ENCODE data around the gene TFCP2.

TFCP2 gene

GRCh38 chr12:51208016-51208660 lies 35.2 kb upstream of the TFCP2 start:
- Histone ChIP-seq H3K4me3 (ENCODE audit: low read length) (no peak overlapping the region), H2AFZ (ENCODE audit: low read depth, low read length) (no peak overlapping the region), H3K9me3 (ENCODE audit: low read length) (no peaks in the 10 kb centered on the region), H3K4me1 (ENCODE audit: insufficient read depth, low read length) (no peaks in the 10 kb centered on the region), H3K27me3 (ENCODE audit: insufficient read depth, low read length) (no peaks in the 10 kb centered on the region), H3K36me3 (ENCODE audit: insufficient read depth, low read length) (peaks cover 10% of the 10 kb centered on the region)

- H3K9me3 ChIP-seq (ENCODE audit: low read length): no peaks in the 10 kb centered on the region
- H3K27me3 ChIP-seq (ENCODE audit: insufficient read depth, low read length): no peaks in the 10 kb centered on the region
- no peak overlapping the region for H3K4me3 ChIP-seq (ENCODE audit: low read length)
- no peaks in the 10 kb centered on the region for H3K4me1 ChIP-seq (ENCODE audit: insufficient read depth, low read length)
- H2AFZ ChIP-seq (ENCODE audit: low read depth, low read length): no peak overlapping the region
- peaks cover 13% of the 10 kb centered on the region for H3K36me3 ChIP-seq (ENCODE audit: insufficient read depth, low read length)
These were observed 32.4 kb upstream of the TFCP2 start for GRCh38 chr12:51205350-51205749.

- H3K9me3 ChIP-seq (ENCODE audit: low read length): no peaks in the 10 kb centered on the region
- H3K27me3 ChIP-seq (ENCODE audit: insufficient read depth, low read length): no peaks in the 10 kb centered on the region
- H2AFZ ChIP-seq (ENCODE audit: low read depth, low read length): no peak overlapping the region
- H3K4me3 ChIP-seq (ENCODE audit: low read length): no peak overlapping the region
- peaks cover 5% of the 10 kb centered on the region for H3K4me1 ChIP-seq (ENCODE audit: insufficient read depth, low read length)
- H3K36me3 ChIP-seq (ENCODE audit: insufficient read depth, low read length): peaks cover 11% of the 10 kb centered on the region
These were observed 29.8 kb upstream of the TFCP2 start for GRCh38 chr12:51202718-51203117.

GRCh38 chr12:51200806-51201205 lies 27.9 kb upstream of the TFCP2 start:
- H3K36me3 ChIP-seq (ENCODE audit: insufficient read depth, low read length): peaks cover 9% of the 10 kb centered on the region
- H3K9me3 ChIP-seq (ENCODE audit: low read length): peaks cover 4% of the 10 kb centered on the region
- no peaks in the 10 kb centered on the region for H3K27me3 ChIP-seq (ENCODE audit: insufficient read depth, low read length)
- H3K4me3 ChIP-seq (ENCODE audit: low read length): no peak overlapping the region
- peaks cover 5% of the 10 kb centered on the region for H3K4me1 ChIP-seq (ENCODE audit: insufficient read depth, low read length)
- no peak overlapping the region for H2AFZ ChIP-seq (ENCODE audit: low read depth, low read length)

- Histone ChIP-seq H3K4me3 (ENCODE audit: low read length) (no peak overlapping the region), H3K36me3 (ENCODE audit: insufficient read depth, low read length) (peaks cover 9% of the 10 kb centered on the region), H3K27me3 (ENCODE audit: insufficient read depth, low read length) (no peaks in the 10 kb centered on the region), H3K4me1 (ENCODE audit: insufficient read depth, low read length) (peaks cover 5% of the 10 kb centered on the region), H3K9me3 (ENCODE audit: low read length) (peaks cover 4% of the 10 kb centered on the region), H2AFZ (ENCODE audit: low read depth, low read length) (no peak overlapping the region)
These were observed 27.2 kb upstream of the TFCP2 start for GRCh38 chr12:51200156-51200555.

- no peaks in the 10 kb centered on the region for H3K27me3 ChIP-seq (ENCODE audit: insufficient read depth, low read length)
- H3K9me3 ChIP-seq (ENCODE audit: low read length): peaks cover 4% of the 10 kb centered on the region
- no peak overlapping the region for H3K4me3 ChIP-seq (ENCODE audit: low read length)
- H2AFZ ChIP-seq (ENCODE audit: low read depth, low read length): no peak overlapping the region
- peaks cover 5% of the 10 kb centered on the region for H3K4me1 ChIP-seq (ENCODE audit: insufficient read depth, low read length)
- peaks cover 9% of the 10 kb centered on the region for H3K36me3 ChIP-seq (ENCODE audit: insufficient read depth, low read length)
These were observed 26.5 kb upstream of the TFCP2 start for GRCh38 chr12:51199366-51199945.

- peaks cover 4% of the 10 kb centered on the region for H3K9me3 ChIP-seq (ENCODE audit: low read length)
- peaks cover 5% of the 10 kb centered on the region for H3K4me1 ChIP-seq (ENCODE audit: insufficient read depth, low read length)
- no peak overlapping the region for H3K4me3 ChIP-seq (ENCODE audit: low read length)
- H2AFZ ChIP-seq (ENCODE audit: low read depth, low read length): no peak overlapping the region
- H3K27me3 ChIP-seq (ENCODE audit: insufficient read depth, low read length): no peaks in the 10 kb centered on the region
- peaks cover 6% of the 10 kb centered on the region for H3K36me3 ChIP-seq (ENCODE audit: insufficient read depth, low read length)
These were observed 25.8 kb upstream of the TFCP2 start for GRCh38 chr12:51198568-51199365.

- no peak overlapping the region for H2AFZ ChIP-seq (ENCODE audit: low read depth, low read length)
- H3K4me3 ChIP-seq (ENCODE audit: low read length): no peak overlapping the region
- H3K36me3 ChIP-seq (ENCODE audit: insufficient read depth, low read length): peaks cover 5% of the 10 kb centered on the region
- peaks cover 5% of the 10 kb centered on the region for H3K4me1 ChIP-seq (ENCODE audit: insufficient read depth, low read length)
- H3K9me3 ChIP-seq (ENCODE audit: low read length): peaks cover 4% of the 10 kb centered on the region
- H3K27me3 ChIP-seq (ENCODE audit: insufficient read depth, low read length): no peaks in the 10 kb centered on the region
These were observed 25.0 kb upstream of the TFCP2 start for GRCh38 chr12:51197736-51198567.

GRCh38 chr12:51196547-51196946 lies 23.6 kb upstream of the TFCP2 start:
- Histone ChIP-seq H2AFZ (ENCODE audit: low read depth, low read length) (no peak overlapping the region), H3K27me3 (ENCODE audit: insufficient read depth, low read length) (no peaks in the 10 kb centered on the region), H3K4me1 (ENCODE audit: insufficient read depth, low read length) (peaks cover 5% of the 10 kb centered on the region), H3K36me3 (ENCODE audit: insufficient read depth, low read length) (peaks cover 3% of the 10 kb centered on the region), H3K9me3 (ENCODE audit: low read length) (peaks cover 4% of the 10 kb centered on the region), H3K4me3 (ENCODE audit: low read length) (no peak overlapping the region)

- Histone ChIP-seq H3K4me1 (ENCODE audit: insufficient read depth, low read length) (peaks cover 5% of the 10 kb centered on the region), H3K4me3 (ENCODE audit: low read length) (no peak overlapping the region), H2AFZ (ENCODE audit: low read depth, low read length) (no peak overlapping the region), H3K36me3 (ENCODE audit: insufficient read depth, low read length) (peaks cover 8% of the 10 kb centered on the region), H3K27me3 (ENCODE audit: insufficient read depth, low read length) (no peaks in the 10 kb centered on the region), H3K9me3 (ENCODE audit: low read length) (peaks cover 4% of the 10 kb centered on the region)
These were observed 22.9 kb upstream of the TFCP2 start for GRCh38 chr12:51195841-51196240.

GRCh38 chr12:51192284-51192671 lies 19.3 kb upstream of the TFCP2 start:
- Histone ChIP-seq H3K4me1 (ENCODE audit: insufficient read depth, low read length) (peaks cover 4% of the 10 kb centered on the region), H3K4me3 (ENCODE audit: low read length) (no peak overlapping the region), H3K36me3 (ENCODE audit: insufficient read depth, low read length) (peaks cover 10% of the 10 kb centered on the region), H3K9me3 (ENCODE audit: low read length) (peaks cover 2% of the 10 kb centered on the region), H2AFZ (ENCODE audit: low read depth, low read length) (no peak overlapping the region), H3K27me3 (ENCODE audit: insufficient read depth, low read length) (no peaks in the 10 kb centered on the region)

- Histone ChIP-seq H3K27me3 (ENCODE audit: insufficient read depth, low read length) (no peaks in the 10 kb centered on the region), H3K9me3 (ENCODE audit: low read length) (no peaks in the 10 kb centered on the region), H3K4me3 (ENCODE audit: low read length) (no peak overlapping the region), H3K4me1 (ENCODE audit: insufficient read depth, low read length) (peaks cover 8% of the 10 kb centered on the region), H2AFZ (ENCODE audit: low read depth, low read length) (no peak overlapping the region), H3K36me3 (ENCODE audit: insufficient read depth, low read length) (peaks cover 9% of the 10 kb centered on the region)
These were observed 18.8 kb upstream of the TFCP2 start for GRCh38 chr12:51191516-51192283.

Data from neuron (in vitro differentiated cells).